HEK293T (cell line): ENCODE measurements around the gene SETSIP.

ENCODE experiments used
- BHLHE40 ChIP-seq: fragments of 450-650 bp; IDR thresholded peaks from 2 replicates; pipeline ENCODE4 v1.6.1; 2016; ENCODE audit warnings: mild to moderate bottlenecking, moderate library complexity, borderline replicate concordance
- ELF4 ChIP-seq: fragments of 450-650 bp; IDR thresholded peaks from 2 replicates; pipeline ENCODE4 v1.6.1; 2017; ENCODE audit warnings: antibody characterized with exemption
- FOXK2 ChIP-seq: fragments of 450-650 bp; IDR thresholded peaks from 2 replicates; pipeline ENCODE4 v1.6.1; 2016; ENCODE audit warnings: mild to moderate bottlenecking
- HDGF ChIP-seq: fragments of 450-650 bp; IDR thresholded peaks from 2 replicates; pipeline ENCODE4 v1.6.1; 2017; ENCODE audit warnings: antibody characterized with exemption, borderline replicate concordance
- NFRKB ChIP-seq: fragments of 450-650 bp; IDR thresholded peaks from 2 replicates; pipeline ENCODE4 v1.6.1; 2016; ENCODE audit warnings: mild to moderate bottlenecking, moderate library complexity
- TF ChIP-seq, protein P1 (sequence below): fragments of 450-650 bp; IDR thresholded peaks from 2 replicates; pipeline ENCODE4 v1.6.1; 2016

DNA sequence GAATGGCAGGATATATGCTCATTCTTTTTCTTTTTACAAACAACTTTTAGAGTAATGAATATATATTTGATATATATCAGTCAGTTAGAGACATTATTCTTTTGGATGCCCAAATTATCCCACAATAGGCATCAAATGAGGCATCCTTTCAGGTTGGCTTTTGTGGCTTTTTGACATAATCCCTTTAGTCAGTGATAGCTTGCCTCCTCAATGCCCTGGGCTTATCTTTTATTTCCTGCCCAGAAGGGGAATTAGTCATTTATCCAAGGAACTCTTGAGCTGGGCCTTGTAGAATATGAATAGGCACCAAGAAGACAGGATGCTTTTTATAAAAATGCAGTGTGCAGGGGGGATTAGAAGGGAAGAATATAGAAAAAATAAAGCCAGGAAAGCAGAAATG is 23.3 kb downstream of the SETSIP start:
- TF ChIP-seq BHLHE40, result no peak
- TF ChIP-seq FOXK2, result no peak
- TF ChIP-seq, protein P1, sequence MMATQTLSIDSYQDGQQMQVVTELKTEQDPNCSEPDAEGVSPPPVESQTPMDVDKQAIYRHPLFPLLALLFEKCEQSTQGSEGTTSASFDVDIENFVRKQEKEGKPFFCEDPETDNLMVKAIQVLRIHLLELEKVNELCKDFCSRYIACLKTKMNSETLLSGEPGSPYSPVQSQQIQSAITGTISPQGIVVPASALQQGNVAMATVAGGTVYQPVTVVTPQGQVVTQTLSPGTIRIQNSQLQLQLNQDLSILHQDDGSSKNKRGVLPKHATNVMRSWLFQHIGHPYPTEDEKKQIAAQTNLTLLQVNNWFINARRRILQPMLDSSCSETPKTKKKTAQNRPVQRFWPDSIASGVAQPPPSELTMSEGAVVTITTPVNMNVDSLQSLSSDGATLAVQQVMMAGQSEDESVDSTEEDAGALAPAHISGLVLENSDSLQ, result no peak
- TF ChIP-seq HDGF, result no peak
- TF ChIP-seq NFRKB, result no peak
- TF ChIP-seq ELF4, result no peak
